ENCODE data around the gene OR5AU1.

OR5AU1 gene

DNA sequence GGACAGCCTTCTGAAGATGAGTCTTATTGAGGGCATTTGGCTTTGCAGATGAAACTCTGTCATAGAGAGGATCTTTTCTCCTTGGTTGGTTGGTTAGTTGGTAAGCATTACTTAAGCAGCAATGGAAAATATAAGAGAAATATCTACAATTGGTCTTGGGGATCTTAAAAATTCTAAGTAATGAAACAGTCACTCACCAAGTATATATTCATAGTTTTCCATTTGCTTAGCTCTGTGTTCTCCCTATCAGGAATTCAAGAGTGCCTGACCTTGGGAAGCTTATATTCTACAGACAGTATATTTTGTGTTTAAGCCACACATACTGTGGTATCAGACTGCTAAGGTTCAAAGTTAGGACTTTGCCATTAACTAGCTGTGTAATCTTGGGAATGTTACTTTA lies at the start of gene OR5AU1:
Gene OR5AU1, minus strand, starts transcription at position 101 of the 400 bp plus-strand sequence. CDS start 191 bp downstream, outside the sequence.
- Histone ChIP-seq H3K36me3 (ENCODE audit: control insufficient read depth in 2 of 2, insufficient read depth in 2 of 2, low read length in 2 of 2) (no peaks in the 10 kb centered on the region), H3K27ac (ENCODE audit: low read length) (no peak within 1 kb of the TSS), H3K9ac (ENCODE audit: low read length in 2 of 2) (no peak within 1 kb of the TSS), H3K9me3 (ENCODE audit: control insufficient read depth in 2 of 2, low read length in 2 of 2) (no peaks in the 10 kb centered on the region), H3K4me3 (ENCODE audit: low read length in 2 of 2) (no peak within 1 kb of the TSS), H3K4me1 (ENCODE audit: control insufficient read depth, insufficient read depth, low read length) (no peaks in the 10 kb centered on the region), H3K27me3 (ENCODE audit: control insufficient read depth in 1 of 2, insufficient read depth in 2 of 2, low read length in 2 of 2) (peaks cover 0 to 3% of the 10 kb centered on the region in 2 donors)

DNA sequence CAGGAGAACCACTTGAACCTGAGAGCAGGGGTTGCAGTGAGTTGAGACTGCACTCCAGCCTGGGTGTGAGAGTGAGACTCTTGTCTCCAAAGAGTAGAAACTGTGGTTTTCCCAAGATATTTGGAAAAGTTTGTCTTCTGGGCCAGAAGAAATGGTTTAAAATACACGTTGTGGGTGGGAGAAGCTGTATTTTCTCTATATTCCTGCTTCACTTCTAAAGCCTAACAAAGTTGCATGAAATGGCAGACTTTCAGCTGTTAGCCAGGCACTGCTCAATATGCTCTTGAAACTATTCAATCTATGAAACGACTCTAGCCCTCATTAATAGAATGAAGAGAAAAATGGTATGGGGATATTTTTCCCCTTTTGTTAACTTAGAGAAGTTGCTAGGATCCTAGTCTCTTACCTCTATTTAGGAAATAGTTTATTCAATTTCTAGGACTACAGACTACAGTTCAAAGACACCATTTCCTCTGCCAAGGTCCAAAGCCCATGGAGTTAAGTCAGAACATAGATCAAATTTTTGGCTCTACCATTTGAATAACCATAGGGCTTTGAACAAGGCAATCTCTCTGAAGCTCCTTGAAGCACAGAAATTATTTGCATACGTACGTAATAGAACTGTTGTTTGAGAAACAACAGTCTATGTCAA lies 49.3 kb upstream of the OR5AU1 start:
- Histone ChIP-seq H3K27ac (ENCODE audit: low read length) (no peak overlapping the region), H3K36me3 (ENCODE audit: control insufficient read depth in 2 of 2, insufficient read depth in 2 of 2, low read length in 2 of 2) (peaks cover 18 to 34% of the 10 kb centered on the region in 2 donors), H3K4me3 (ENCODE audit: low read length in 2 of 2) (no peak overlapping the region), H3K9ac (ENCODE audit: low read length in 2 of 2) (no peak overlapping the region), H3K27me3 (ENCODE audit: control insufficient read depth in 1 of 2, insufficient read depth in 2 of 2, low read length in 2 of 2) (no peaks in the 10 kb centered on the region), H3K4me1 (ENCODE audit: control insufficient read depth, insufficient read depth, low read length) (no peaks in the 10 kb centered on the region), H3K9me3 (ENCODE audit: control insufficient read depth in 2 of 2, low read length in 2 of 2) (no peaks in the 10 kb centered on the region)

DNA sequence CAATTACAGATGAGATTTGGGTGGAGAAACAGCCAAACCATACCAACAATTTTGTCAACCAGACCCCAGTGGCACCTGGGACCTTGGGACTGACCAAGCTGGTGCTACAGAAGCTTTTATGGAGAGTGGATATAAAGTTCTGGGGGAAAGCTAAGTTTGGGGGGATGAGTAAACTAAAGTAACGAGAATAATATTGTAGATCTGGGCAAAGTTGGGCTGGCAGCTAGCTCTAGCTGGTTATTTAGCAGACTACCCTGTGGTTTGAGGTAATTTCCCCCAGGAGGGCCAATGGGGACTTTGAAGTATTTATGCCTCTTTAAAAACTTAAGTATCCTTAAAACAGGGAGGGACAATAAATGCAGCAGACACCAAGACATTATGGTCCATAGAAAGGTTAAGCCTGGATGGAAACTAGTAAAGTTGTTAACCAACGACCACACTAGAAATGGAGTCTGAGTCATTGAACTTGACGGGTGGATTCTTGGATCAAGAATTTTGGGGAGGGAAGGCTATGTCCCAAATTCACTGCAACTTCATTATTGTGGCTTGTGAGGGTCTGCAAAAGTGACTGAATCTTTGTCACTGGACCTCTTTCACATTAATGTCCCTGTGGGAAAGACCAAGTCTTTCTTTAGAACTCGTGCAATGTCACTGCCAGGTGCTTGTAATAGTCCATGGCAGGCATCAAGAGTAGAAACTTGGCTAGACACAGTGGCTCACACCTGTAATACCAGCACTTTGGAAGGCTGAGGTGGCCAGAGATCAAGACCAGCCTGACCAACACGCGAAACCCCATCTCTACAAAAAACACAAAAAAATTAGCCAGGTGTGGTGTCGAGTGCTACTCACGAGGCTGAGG lies 48.5 kb upstream of the OR5AU1 start:
- Histone ChIP-seq H3K36me3 (ENCODE audit: control insufficient read depth in 2 of 2, insufficient read depth in 2 of 2, low read length in 2 of 2) (peaks cover 11 to 27% of the 10 kb centered on the region in 2 donors), H3K9ac (ENCODE audit: low read length in 2 of 2) (no peak overlapping the region)

DNA sequence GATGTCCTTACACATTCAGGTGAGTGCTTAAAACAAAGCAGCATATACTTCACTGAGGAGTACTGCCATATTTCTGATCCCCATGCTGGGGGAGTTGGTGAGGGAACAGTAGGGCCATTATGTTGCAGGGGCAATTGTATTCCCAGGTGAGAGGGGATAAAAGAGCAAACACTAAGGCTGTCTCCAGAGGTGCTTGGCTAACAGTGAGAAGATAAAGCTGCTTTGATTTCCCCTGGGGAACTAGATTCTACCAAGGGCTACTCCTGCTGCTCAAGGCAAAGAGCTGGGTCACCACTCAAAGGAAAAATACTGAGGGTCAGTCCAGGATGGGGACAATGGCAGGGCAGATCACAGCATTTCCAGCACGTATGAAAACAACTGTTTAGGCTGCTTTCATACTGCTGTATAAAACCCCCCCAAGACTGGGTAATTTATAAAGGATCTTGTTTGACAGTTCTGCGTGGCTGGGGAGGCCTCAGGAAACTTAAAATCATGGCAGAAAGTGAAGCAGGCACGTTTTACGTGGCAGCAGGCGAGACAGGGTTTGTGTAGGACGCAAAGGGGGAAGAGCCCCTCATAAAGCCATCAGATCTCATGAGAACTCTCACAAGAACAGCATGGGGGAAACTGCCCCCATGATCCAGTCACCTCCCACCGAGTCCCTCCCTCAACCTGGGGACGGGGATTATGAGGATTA lies 47.8 kb upstream of the OR5AU1 start:
- H3K27ac ChIP-seq (ENCODE audit: low read length): no peak overlapping the region
- peaks cover 6 to 22% of the 10 kb centered on the region in 2 donors for H3K36me3 ChIP-seq (ENCODE audit: control insufficient read depth in 2 of 2, insufficient read depth in 2 of 2, low read length in 2 of 2)

More for the DNA sequence above, 48.5 kb upstream of the OR5AU1 start:
- Histone ChIP-seq H3K9me3 (ENCODE audit: control insufficient read depth in 2 of 2, low read length in 2 of 2) (no peaks in the 10 kb centered on the region), H3K4me3 (ENCODE audit: low read length in 2 of 2) (no peak overlapping the region), H3K4me1 (ENCODE audit: control insufficient read depth, insufficient read depth, low read length) (no peaks in the 10 kb centered on the region), H3K27ac (ENCODE audit: low read length) (no peak overlapping the region), H3K27me3 (ENCODE audit: control insufficient read depth in 1 of 2, insufficient read depth in 2 of 2, low read length in 2 of 2) (no peaks in the 10 kb centered on the region)

GRCh38 chr14:21202463-21203358 lies 46.8 kb upstream of the OR5AU1 start:
- Histone ChIP-seq H3K27me3 (ENCODE audit: control insufficient read depth in 1 of 2, insufficient read depth in 2 of 2, low read length in 2 of 2) (no peaks in the 10 kb centered on the region), H3K4me1 (ENCODE audit: control insufficient read depth, insufficient read depth, low read length) (no peaks in the 10 kb centered on the region), H3K27ac (ENCODE audit: low read length) (no peak overlapping the region), H3K4me3 (ENCODE audit: low read length in 2 of 2) (no peak overlapping the region), H3K36me3 (ENCODE audit: control insufficient read depth in 2 of 2, insufficient read depth in 2 of 2, low read length in 2 of 2) (peaks cover 2 to 14% of the 10 kb centered on the region in 2 donors), H3K9ac (ENCODE audit: low read length in 2 of 2) (no peak overlapping the region), H3K9me3 (ENCODE audit: control insufficient read depth in 2 of 2, low read length in 2 of 2) (no peaks in the 10 kb centered on the region)

More for the DNA sequence above, 47.8 kb upstream of the OR5AU1 start:
- H3K9ac ChIP-seq (ENCODE audit: low read length in 2 of 2): no peak overlapping the region
- no peaks in the 10 kb centered on the region for H3K9me3 ChIP-seq (ENCODE audit: control insufficient read depth in 2 of 2, low read length in 2 of 2)
- H3K4me3 ChIP-seq (ENCODE audit: low read length in 2 of 2): no peak overlapping the region
- no peaks in the 10 kb centered on the region for H3K4me1 ChIP-seq (ENCODE audit: control insufficient read depth, insufficient read depth, low read length)
- no peaks in the 10 kb centered on the region for H3K27me3 ChIP-seq (ENCODE audit: control insufficient read depth in 1 of 2, insufficient read depth in 2 of 2, low read length in 2 of 2)

GRCh38 chr14:21201732-21202462 lies 46.0 kb upstream of the OR5AU1 start:
- peaks cover 2 to 14% of the 10 kb centered on the region in 2 donors for H3K36me3 ChIP-seq (ENCODE audit: control insufficient read depth in 2 of 2, insufficient read depth in 2 of 2, low read length in 2 of 2)
- H3K4me1 ChIP-seq (ENCODE audit: control insufficient read depth, insufficient read depth, low read length): no peaks in the 10 kb centered on the region
- no peak overlapping the region for H3K9ac ChIP-seq (ENCODE audit: low read length in 2 of 2)
- H3K9me3 ChIP-seq (ENCODE audit: control insufficient read depth in 2 of 2, low read length in 2 of 2): no peaks in the 10 kb centered on the region
- no peak overlapping the region for H3K27ac ChIP-seq (ENCODE audit: low read length)
- H3K4me3 ChIP-seq (ENCODE audit: low read length in 2 of 2): no peak overlapping the region
- no peaks in the 10 kb centered on the region for H3K27me3 ChIP-seq (ENCODE audit: control insufficient read depth in 1 of 2, insufficient read depth in 2 of 2, low read length in 2 of 2)

- Histone ChIP-seq H3K4me1 (ENCODE audit: control insufficient read depth, insufficient read depth, low read length) (no peaks in the 10 kb centered on the region), H3K9me3 (ENCODE audit: control insufficient read depth in 2 of 2, low read length in 2 of 2) (no peaks in the 10 kb centered on the region), H3K27ac (ENCODE audit: low read length) (no peak overlapping the region), H3K27me3 (ENCODE audit: control insufficient read depth in 1 of 2, insufficient read depth in 2 of 2, low read length in 2 of 2) (no peaks in the 10 kb centered on the region), H3K36me3 (ENCODE audit: control insufficient read depth in 2 of 2, insufficient read depth in 2 of 2, low read length in 2 of 2) (peaks cover 2 to 10% of the 10 kb centered on the region in 2 donors), H3K4me3 (ENCODE audit: low read length in 2 of 2) (no peak overlapping the region), H3K9ac (ENCODE audit: low read length in 2 of 2) (no peak overlapping the region)
These were observed 45.0 kb upstream of the OR5AU1 start for GRCh38 chr14:21200752-21201461.

DNA sequence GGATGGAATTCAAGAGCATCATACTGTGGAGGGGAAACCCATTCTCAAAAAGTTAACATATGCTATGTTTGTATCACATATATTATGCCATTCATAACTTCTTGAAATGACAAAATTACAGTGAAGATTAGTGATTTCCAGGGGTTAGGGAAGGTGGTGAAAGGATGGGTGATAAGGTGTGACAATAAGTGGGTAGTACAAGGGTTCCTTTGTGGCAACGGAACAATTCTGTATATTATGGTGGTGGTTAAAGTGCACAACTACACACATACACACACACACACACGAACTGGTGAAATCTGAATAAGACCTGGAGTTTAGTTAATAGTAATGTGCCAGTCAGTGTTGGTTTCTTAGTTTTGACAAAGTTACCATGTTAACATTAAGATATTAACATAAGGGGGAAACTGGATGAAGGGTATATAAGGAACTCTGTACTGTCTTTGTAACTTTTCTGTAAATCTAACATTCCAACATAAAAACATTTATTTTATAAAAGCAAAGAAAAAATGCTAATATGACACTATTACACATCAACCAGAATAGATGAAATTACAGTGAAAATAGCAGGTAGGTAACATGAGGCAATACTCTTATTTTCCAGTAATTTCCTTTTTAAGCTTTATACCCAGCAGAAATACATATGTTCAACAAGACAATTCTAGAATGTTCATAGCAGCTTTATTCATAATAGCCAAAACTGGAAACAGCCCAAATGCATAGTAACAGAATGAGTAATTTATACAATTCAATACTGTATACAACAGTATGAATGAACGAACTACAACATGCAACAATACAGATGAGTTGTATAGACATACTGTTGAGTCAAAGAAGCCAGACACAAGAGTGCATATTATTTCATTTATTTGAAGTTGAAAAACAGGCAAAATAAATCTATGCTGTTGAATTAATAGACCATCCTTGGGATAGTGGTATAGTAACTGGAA lies 44.0 kb upstream of the OR5AU1 start:
- Histone ChIP-seq H3K27me3 (ENCODE audit: control insufficient read depth in 1 of 2, insufficient read depth in 2 of 2, low read length in 2 of 2) (no peaks in the 10 kb centered on the region), H3K9me3 (ENCODE audit: control insufficient read depth in 2 of 2, low read length in 2 of 2) (no peaks in the 10 kb centered on the region), H3K4me1 (ENCODE audit: control insufficient read depth, insufficient read depth, low read length) (no peaks in the 10 kb centered on the region), H3K27ac (ENCODE audit: low read length) (no peak overlapping the region), H3K4me3 (ENCODE audit: low read length in 2 of 2) (no peak overlapping the region), H3K36me3 (ENCODE audit: control insufficient read depth in 2 of 2, insufficient read depth in 2 of 2, low read length in 2 of 2) (peaks cover 2 to 5% of the 10 kb centered on the region in 2 donors), H3K9ac (ENCODE audit: low read length in 2 of 2) (no peak overlapping the region)
